Ovary (tissue), 9 donors: ENCODE data around the gene SERPINE3. TPM values are rescaled to one million over a fixed set of nuclear protein-coding genes. Genes with fewer than 3 reads are reported as not detected.

Source experiments
- DNase-seq, 5 donors: peaks; one replicate each; pipeline ENCODE4 v3.0.0-alpha.2; 2019 to 2020
- H3K27ac ChIP-seq, 2 donors: fragments of 200-600 bp; one replicate each; pipeline versions ENCODE4 v1.5.1 to v1.8.0; 2019 to 2022
- H3K27me3 ChIP-seq: fragments of 200-600 bp; one replicate; pipeline ENCODE4 v1.8.0; 2022
- H3K36me3 ChIP-seq: fragments of 200-600 bp; sonication (generic); one replicate; pipeline ENCODE4 v1.5.1; 2019
- H3K4me1 ChIP-seq: one replicate; pipeline ENCODE4 v1.8.1; 2013; ENCODE audit warnings: mild to moderate bottlenecking, moderate library complexity; ENCODE audit not compliant: insufficient read depth
- H3K4me3 ChIP-seq: fragments of 200-600 bp; sonication (generic); one replicate; pipeline ENCODE4 v1.5.1; 2017
- H3K9me3 ChIP-seq, 2 donors: fragments of 200-600 bp in 1 of 2; sonication (generic) in 1 of 2; one replicate each; pipeline versions ENCODE4 v1.5.1 to v1.8.1; 2013 to 2019; ENCODE audit warnings: mild to moderate bottlenecking in 1 of 2, moderate library complexity in 1 of 2
- CTCF ChIP-seq, 3 donors: fragments of 450-650 bp in 2 of 3; fragments of 200-600 bp in 1 of 3; IDR thresholded peaks; one replicate each; pipeline versions ENCODE4 v1.5.1 to v1.8.0; 2016 to 2022; ENCODE audit warnings: antibody characterized with exemption in 3 of 3, mild to moderate bottlenecking in 1 of 3
- EP300 ChIP-seq: sonication (generic); formaldehyde crosslinking; IDR thresholded peaks from one replicate; pipeline ENCODE4 v1.6.1; 2017; ENCODE audit warnings: antibody characterized with exemption
- POLR2A ChIP-seq: fragments of 450-650 bp; IDR thresholded peaks from one replicate; pipeline ENCODE4 v1.6.1; 2017; ENCODE audit warnings: antibody characterized with exemption, mild to moderate bottlenecking, moderate library complexity
- WGBS, 3 donors: extraction: QIAGEN DNeasy Blood & Tissue Kit in 1 of 3; methylation state at CpG; one replicate each; pipeline versions ENCODE4 v1.1.5 to v1.1.7; 2013 to 2017; 5-methylcytosine and 5-hydroxymethylcytosine counted together
- intact Hi-C, 4 donors: fragments of 100-400 bp; cut with DNase I; formaldehyde crosslinking; loops; one replicate each; pipeline versions ENCODE4 v1.11.0 to v1.15.1; 2022 to 2023
- polyA plus RNA-seq, 2 donors: library from polyadenylated mRNA; stranded (reverse); fragments of 200-250 nt in 1 of 2; fragments of 350-450 nt in 1 of 2; fragmentation: Illumina TruSeq in 1 of 2; extraction: RNeasy Lipid Tissue Mini Kit (QIAGEN cat#74804) in 1 of 2; gene quantifications; one replicate each; pipeline ENCODE4 v1.2.3, GENCODE V29; 2013 to 2014
- total RNA-seq, 7 donors: library from RNA; depleted of rRNA in 2 of 7; stranded (reverse); fragments of >200 nt in 2 of 7; fragmentation: NEBNext Ultra II Directional in 3 of 7; extraction: Animal tissue kit (Norgen Biotek cat#: 25700) in 3 of 7; gene quantifications; one replicate each; pipeline versions ENCODE4 v1.1.0 to v1.2.4, GENCODE V29; 2016 to 2023
- donor health status: DM: no; HTN: no; CAD: no; lungs with moderate emphysema.
- donor health status: DM: no; HTN: no; CAD: no.
- donor health status: Bipolar disorder and iron deficiency.
- donor health status: DM: yes; HTN: yes; CAD: no.
- donor health status: DM: no; HTN: no; CAD: no.
- donor health status: DM: yes; HTN: yes; CAD: no.

The SERPINE3 gene
- total and polyA plus RNA-seq, 9 donors = 0.11 to 0.18 TPM; not detected in 7

DNA sequence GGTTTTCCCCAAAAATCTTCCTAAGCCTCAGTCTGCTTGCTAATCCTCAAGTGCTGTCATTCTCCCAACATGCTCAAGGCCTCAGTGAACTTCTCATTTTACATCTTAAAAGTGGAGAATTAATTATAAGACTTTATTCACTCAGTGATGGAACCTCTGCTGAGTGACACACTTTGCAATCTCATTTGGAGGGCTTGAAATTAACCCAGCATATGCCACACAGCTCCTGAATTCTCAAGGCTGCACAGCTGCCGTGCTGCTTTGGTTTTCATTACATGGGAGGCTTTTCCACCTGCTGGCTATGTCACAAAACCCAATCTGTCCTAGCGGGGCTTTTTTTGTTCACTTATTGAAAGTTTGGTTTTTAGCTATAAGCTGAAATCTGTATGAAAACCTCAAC, 28.3 kb upstream of the SERPINE3 start:
- H3K27ac ChIP-seq = no peak overlapping the region
- WGBS, 3 donors = 78 to 84% (median 81%) methylated on average over 2 of the region's 2 CpGs
- H3K9me3 ChIP-seq = no peaks in the 10 kb centered on the region
- peaks cover 2% of the 10 kb centered on the region for H3K4me1 ChIP-seq
- DNase-seq = no peak
- H3K27me3 ChIP-seq = no peaks in the 10 kb centered on the region
- no peak for TF ChIP-seq POLR2A
- no peak for TF ChIP-seq EP300
- no peak for TF ChIP-seq CTCF (IDR thresholded peaks at IDR 0.05)
- H3K4me3 ChIP-seq = no peak overlapping the region
- intact Hi-C loops = no loop called here
- H3K36me3 ChIP-seq = no peaks in the 10 kb centered on the region

DNA sequence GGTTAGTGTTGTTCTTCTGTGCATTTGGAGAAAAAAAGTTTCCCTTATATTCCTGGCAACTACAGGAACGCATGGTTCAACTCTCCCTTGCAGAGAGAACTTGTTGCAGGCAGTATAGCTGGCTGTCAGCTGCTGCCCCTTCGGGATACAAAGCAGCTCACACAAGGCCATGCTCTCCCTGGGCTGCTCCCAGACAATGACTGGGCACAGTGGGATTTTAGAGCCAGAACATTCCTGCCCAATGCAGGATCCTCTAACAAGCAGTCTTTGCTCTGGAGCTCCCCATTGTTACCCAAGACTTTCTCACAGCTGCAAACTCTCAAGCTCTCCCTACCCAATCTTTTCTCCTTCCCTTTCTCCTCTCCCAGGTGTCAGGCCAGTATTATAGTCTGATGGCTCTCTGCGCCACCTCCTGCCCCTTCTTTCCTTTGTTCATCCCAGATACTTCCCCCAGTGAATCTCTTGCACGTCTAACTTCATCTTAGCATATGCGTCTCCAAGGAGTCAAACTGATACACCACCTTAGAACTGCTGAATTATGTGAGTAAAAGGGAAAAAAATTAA, 27.5 kb upstream of the SERPINE3 start:
- TF ChIP-seq CTCF (IDR thresholded peaks at IDR 0.05) = no peak
- TF ChIP-seq EP300 = no peak
- TF ChIP-seq POLR2A = no peak
- 89 to 94% (median 92%) methylated on average over 5 of the region's 5 CpGs for WGBS, 3 donors
- intact Hi-C loops = no loop called here
- Histone ChIP-seq H3K4me1 (peaks cover 2% of the 10 kb centered on the region), H3K27me3 (no peaks in the 10 kb centered on the region), H3K36me3 (no peaks in the 10 kb centered on the region), H3K27ac (no peak overlapping the region), H3K9me3 (no peaks in the 10 kb centered on the region), H3K4me3 (no peak overlapping the region)
- no peak for DNase-seq

DNA sequence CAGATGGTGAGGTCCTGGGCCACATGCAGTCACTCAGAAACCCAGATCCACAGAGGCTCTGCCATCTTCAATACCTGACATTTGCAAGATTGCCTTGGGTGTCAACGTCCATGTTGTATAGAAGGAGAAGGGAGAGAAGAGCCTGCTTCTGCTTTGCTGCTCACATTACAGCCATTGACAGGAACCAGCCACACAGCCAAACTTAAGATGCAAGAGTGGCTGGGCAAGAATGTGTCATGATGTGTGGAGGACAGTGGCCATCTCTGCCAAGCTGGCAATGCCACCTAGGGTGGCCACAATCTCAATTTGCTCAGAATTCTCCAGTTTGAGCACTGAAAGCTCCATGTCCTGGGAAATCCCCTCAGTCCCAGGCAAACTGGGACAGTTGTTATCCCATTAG, 25.9 kb upstream of the SERPINE3 start:
- 69 to 85% (median 77%) methylated on average over 1 of the region's 1 CpG for WGBS, 3 donors
- Histone ChIP-seq H3K27ac (no peak overlapping the region), H3K4me3 (no peak overlapping the region)

GRCh38 chr13:51317262-51317661, 22.2 kb upstream of the SERPINE3 start:
- no peak overlapping the region for H3K27ac ChIP-seq
- no peak overlapping the region for H3K4me3 ChIP-seq
- H3K9me3 ChIP-seq = no peaks in the 10 kb centered on the region
- no peaks in the 10 kb centered on the region for H3K36me3 ChIP-seq
- intact Hi-C loops = no loop called here
- 73 to 91% (median 89%) methylated on average over 1 of the region's 1 CpG for WGBS, 3 donors
- no peaks in the 10 kb centered on the region for H3K27me3 ChIP-seq
- DNase-seq = no peak
- TF ChIP-seq POLR2A = no peak
- no peak for TF ChIP-seq EP300
- no peak for TF ChIP-seq CTCF (IDR thresholded peaks at IDR 0.05)
- peaks cover 2% of the 10 kb centered on the region for H3K4me1 ChIP-seq

More for the DNA sequence above, 25.9 kb upstream of the SERPINE3 start:
- Histone ChIP-seq H3K27me3 (no peaks in the 10 kb centered on the region), H3K9me3 (no peaks in the 10 kb centered on the region), H3K4me1 (peaks cover 2% of the 10 kb centered on the region), H3K36me3 (no peaks in the 10 kb centered on the region)
- no peak for DNase-seq
- intact Hi-C loops = no loop called here
- TF ChIP-seq POLR2A = no peak
- TF ChIP-seq EP300 = no peak
- TF ChIP-seq CTCF (IDR thresholded peaks at IDR 0.05) = no peak
